ENCODE measurements around the gene DBF4. TPM values are rescaled to one million over a fixed set of nuclear protein-coding genes. Genes with fewer than 3 reads are reported as not detected.

Gene DBF4
- total and polyA plus RNA-seq, 9 of the 15 experiments (the other 6 are each of a cell fraction or from before 2014, with no cell fraction given) = 37.8 to 145 (median 104) TPM

- Histone ChIP-seq H3K36me3 (ENCODE audit: control insufficient read depth, insufficient read depth, low read length) (no peaks in the 10 kb centered on the region), H3K4me1 (replicated peaks in 1 of 2; ENCODE audit: control insufficient read depth in 2 of 2, insufficient read depth in 2 of 2, low read length in 2 of 2) (peaks cover 0 to 13% of the 10 kb centered on the region in 2 experiments; a peak in 2 of 5 replicates), H4K20me1 (replicated peaks; ENCODE audit: control insufficient read depth, insufficient read depth, low read length) (no peaks in the 10 kb centered on the region), H3K79me2 (ENCODE audit: control insufficient read depth, insufficient read depth, low read length) (no peaks in the 10 kb centered on the region), H3K9ac (ENCODE audit: insufficient read depth in 1 of 2, low read depth in 2 of 2, low read length in 2 of 2) (no peak overlapping the region), H3K27me3 (ENCODE audit: control insufficient read depth in 2 of 2, insufficient read depth in 2 of 2, low read length in 2 of 2) (peaks cover 0 to 16% of the 10 kb centered on the region in 2 experiments; a peak in 2 of 5 replicates), H2AFZ (ENCODE audit: low read depth, low read length) (no peak overlapping the region), H3K4me3 (peak overlapping the region; percentile 46; the same call in 1 of the 2 replicates), H3K9me3 (replicated peaks; ENCODE audit: control insufficient read depth, insufficient read depth, low read depth, low read length) (no peaks in the 10 kb centered on the region), H3K9me1 (ENCODE audit: control insufficient read depth, insufficient read depth, low read length) (no peaks in the 10 kb centered on the region), H3K27ac (ENCODE audit: extremely low read depth, low read depth, low read length) (no peak overlapping the region), H3K4me2 (ENCODE audit: insufficient read depth, low read length) (no peak overlapping the region)
- ChIA-PET POLR2A (interaction anchor here (0.6 to 1.3 kb wide), 2 partner anchors 28 to 41 kb away, joined by 3 read pairs; no protein-coding TSS in a partner anchor), CTCF (ENCODE audit: low intra/inter-chr PET ratio) (no interaction called here)
- no peak for FAIRE-seq
- no TSS peak for BruUV-seq (replicated peaks)
- intact Hi-C loops (cut with micrococcal nuclease) = no loop called here
- in situ Hi-C loops (cut with MboI) = no loop called here
- TF ChIP-seq PRDM10 (IDR thresholded peaks at IDR 0.05; ENCODE audit: partially characterized antibody) (peak; percentile 78), KHSRP (IDR thresholded peaks at IDR 0.05) (no peak)
- WGBS (ENCODE audit: insufficient coverage, low coverage, missing lambda C conversion rate) = 24% methylated on average over 18 of the region's 47 CpGs
- DNase-seq (ENCODE audit: extremely low read depth in 1 of 4, low spot score in 3 of 4) = no peak
- no peak for ATAC-seq
These were observed 58.5 kb downstream of the DBF4 start for GRCh38 chr7:87934699-87935383.

Measured in K562 (cell line).